Thymus (tissue), 11 donors: Measurements from ENCODE around the gene TCF7L1. TPM values are rescaled to one million over a fixed set of nuclear protein-coding genes. Genes with fewer than 3 reads are reported as not detected.
"Not testable (repeated sequence)": the region's sequence is repeated elsewhere in the genome, so short reads cannot be mapped to it uniquely, and the experiment has no call there.

ENCODE experiments used
- DNase-seq, 9 donors: peaks; one replicate each; pipeline ENCODE4 v3.0.0-alpha.2; 2013; ENCODE audit warnings: low spot score in 9 of 9, low read depth in 6 of 9, missing footprints in 1 of 9
- H3K27ac ChIP-seq, 2 donors: one replicate each; pipeline ENCODE4 v1.5.1; 2013; ENCODE audit warnings: control low read depth in 1 of 2, low read depth in 1 of 2, low read length in 1 of 2, mild to moderate bottlenecking in 1 of 2, moderate library complexity in 1 of 2
- H3K27me3 ChIP-seq, 2 donors: one replicate each; pipeline ENCODE4 v1.5.1; 2013; ENCODE audit warnings: low read length in 1 of 2; ENCODE audit not compliant: control insufficient read depth in 2 of 2, insufficient read depth in 1 of 2
- H3K36me3 ChIP-seq, 2 donors: one replicate each; pipeline ENCODE4 v1.5.1; 2013; ENCODE audit warnings: low read length in 1 of 2, mild to moderate bottlenecking in 1 of 2, moderate library complexity in 1 of 2; ENCODE audit not compliant: control insufficient read depth in 2 of 2, insufficient read depth in 2 of 2
- H3K4me1 ChIP-seq, 2 donors: one replicate each; pipeline ENCODE4 v1.5.1; 2013; ENCODE audit warnings: low read length in 2 of 2; ENCODE audit not compliant: control insufficient read depth in 2 of 2, insufficient read depth in 2 of 2
- H3K4me3 ChIP-seq, 2 donors: one replicate each; pipeline ENCODE4 v1.5.1; 2013; ENCODE audit warnings: low read length in 2 of 2, control low read depth in 1 of 2, mild to moderate bottlenecking in 1 of 2
- H3K9me3 ChIP-seq, 2 donors: one replicate each; pipeline ENCODE4 v1.5.1; 2013; ENCODE audit warnings: low read length in 1 of 2, mild to moderate bottlenecking in 1 of 2; ENCODE audit not compliant: control insufficient read depth in 2 of 2, insufficient read depth in 1 of 2
- WGBS: extraction: QIAGEN DNeasy Blood & Tissue Kit; methylation state at CpG from one replicate; pipeline ENCODE4 v1.1.7; 2013; 5-methylcytosine and 5-hydroxymethylcytosine counted together
- polyA plus RNA-seq: library from polyadenylated mRNA; stranded (reverse); fragments of 200-250 nt; gene quantifications from one replicate; pipeline ENCODE4 v1.2.3, GENCODE V29; 2013
- total RNA-seq: library from RNA; stranded (reverse); fragments of 120-200 nt; gene quantifications from one replicate; pipeline ENCODE4 v1.2.4, GENCODE V29; 2013
- donor health status: healthy.

Gene TCF7L1
- total and polyA plus RNA-seq, 2 donors, result 0.90 to 6.6 TPM

GRCh38 chr2:85315921-85316320, 182.7 kb downstream of the TCF7L1 start:
- peaks cover 58 to 64% of the 10 kb centered on the region in 2 donors for H3K36me3 ChIP-seq
- 80% methylated on average over 5 of the region's 5 CpGs for whole genome bisulfite sequencing
- H3K9me3 ChIP-seq, DNase-seq, H3K27me3 ChIP-seq, H3K27ac ChIP-seq, H3K4me3 ChIP-seq, H3K4me1 ChIP-seq: not testable (repeated sequence)

GRCh38 chr2:85318222-85319074, 185.3 kb downstream of the TCF7L1 start:
- H3K27ac ChIP-seq, result peak overlapping the region in 1 of 2 donors; percentile 64

GRCh38 chr2:85319796-85320195, 186.6 kb downstream of the TCF7L1 start:
- WGBS, result 95% methylated on average over 4 of the region's 4 CpGs
- Histone ChIP-seq H3K4me1 (peaks cover 12 to 33% of the 10 kb centered on the region in 2 donors), H3K36me3 (peaks cover 77 to 90% of the 10 kb centered on the region in 2 donors), H3K27me3 (no peaks in the 10 kb centered on the region), H3K9me3 (no peaks in the 10 kb centered on the region), H3K27ac (peak overlapping the region in 1 of 2 donors; percentile 1), H3K4me3 (no peak overlapping the region)
- no peak for DNase-seq

More at GRCh38 chr2:85318222-85319074, 185.3 kb downstream of the TCF7L1 start:
- Histone ChIP-seq H3K9me3 (no peaks in the 10 kb centered on the region), H3K4me1 (peaks cover 3 to 21% of the 10 kb centered on the region in 2 donors), H3K4me3 (no peak overlapping the region), H3K36me3 (peaks cover 76 to 87% of the 10 kb centered on the region in 2 donors), H3K27me3 (no peaks in the 10 kb centered on the region)
- peak in 1 of 9 donors; percentile 35 for DNase-seq
- WGBS, result 88% methylated on average over 11 of the region's 11 CpGs

- Histone ChIP-seq H3K4me1 (peaks cover 20 to 48% of the 10 kb centered on the region in 2 donors), H3K27ac (no peak overlapping the region), H3K27me3 (no peaks in the 10 kb centered on the region), H3K4me3 (no peak overlapping the region), H3K9me3 (no peaks in the 10 kb centered on the region), H3K36me3 (peaks cover 61 to 82% of the 10 kb centered on the region in 2 donors)
- DNase-seq, result no peak
- 95% methylated on average over 9 of the region's 9 CpGs for WGBS
Measured at GRCh38 chr2:85323351-85323987, 190.3 kb downstream of the TCF7L1 start.

DNA sequence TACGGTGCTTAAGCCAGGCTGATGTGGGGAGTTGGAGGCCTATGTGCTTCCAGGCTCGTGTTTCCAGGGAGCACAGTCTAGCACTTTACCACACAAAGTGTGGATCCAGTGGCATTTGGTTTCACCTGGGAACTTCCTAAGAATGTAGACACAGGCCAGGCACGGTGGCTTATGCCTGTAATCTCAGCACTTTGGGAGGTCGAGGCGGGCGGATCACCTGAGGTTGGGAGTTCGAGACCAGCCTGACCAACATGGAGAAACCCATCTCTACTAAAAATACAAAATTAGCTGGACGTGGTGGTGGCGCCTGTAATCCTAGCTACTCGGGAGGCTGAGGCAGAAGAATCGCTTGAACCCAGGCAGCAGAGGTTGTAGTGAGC, 190.8 kb downstream of the TCF7L1 start:
- Histone ChIP-seq H3K36me3 (peaks cover 56 to 77% of the 10 kb centered on the region in 2 donors), H3K4me1 (peaks cover 22 to 46% of the 10 kb centered on the region in 2 donors)
- not testable (repeated sequence) for H3K27me3 ChIP-seq, H3K4me3 ChIP-seq, DNase-seq, H3K9me3 ChIP-seq, H3K27ac ChIP-seq
- 97% methylated on average over 11 of the region's 11 CpGs for WGBS

- Histone ChIP-seq H3K27me3 (no peaks in the 10 kb centered on the region), H3K27ac (no peak overlapping the region), H3K9me3 (no peaks in the 10 kb centered on the region), H3K36me3 (peaks cover 48 to 70% of the 10 kb centered on the region in 2 donors), H3K4me3 (peak overlapping the region; percentile 89 to 93), H3K4me1 (peaks cover 23 to 45% of the 10 kb centered on the region in 2 donors)
- 63% methylated on average over 10 of the region's 10 CpGs for WGBS
- no peak for DNase-seq
Measured at GRCh38 chr2:85324639-85325465, 191.7 kb downstream of the TCF7L1 start.

GRCh38 chr2:85325466-85325811, 192.2 kb downstream of the TCF7L1 start:
- peak overlapping the region; percentile 89 to 93 for H3K4me3 ChIP-seq
- 68% methylated on average over 9 of the region's 9 CpGs for WGBS
- no peaks in the 10 kb centered on the region for H3K9me3 ChIP-seq
- H3K4me1 ChIP-seq, result peaks cover 23 to 42% of the 10 kb centered on the region in 2 donors
- no peak for DNase-seq
- no peaks in the 10 kb centered on the region for H3K27me3 ChIP-seq
- peaks cover 42 to 64% of the 10 kb centered on the region in 2 donors for H3K36me3 ChIP-seq
- no peak overlapping the region for H3K27ac ChIP-seq

- H3K4me3 ChIP-seq, result peak overlapping the region; percentile 89 to 93
- no peaks in the 10 kb centered on the region for H3K27me3 ChIP-seq
- no peaks in the 10 kb centered on the region for H3K9me3 ChIP-seq
- peak in 8 of 9 donors; percentile 30 to 86 (median 63) for DNase-seq
- peaks cover 23 to 42% of the 10 kb centered on the region in 2 donors for H3K4me1 ChIP-seq
- peaks cover 33 to 53% of the 10 kb centered on the region in 2 donors for H3K36me3 ChIP-seq
- WGBS, result 13% methylated on average over 32 of the region's 32 CpGs
- peak overlapping the region; percentile 97 to 100 for H3K27ac ChIP-seq
Measured at GRCh38 chr2:85326406-85327159, 193.4 kb downstream of the TCF7L1 start.
